Measurements from ENCODE around the gene APOL4.

APOL4 gene

DNA sequence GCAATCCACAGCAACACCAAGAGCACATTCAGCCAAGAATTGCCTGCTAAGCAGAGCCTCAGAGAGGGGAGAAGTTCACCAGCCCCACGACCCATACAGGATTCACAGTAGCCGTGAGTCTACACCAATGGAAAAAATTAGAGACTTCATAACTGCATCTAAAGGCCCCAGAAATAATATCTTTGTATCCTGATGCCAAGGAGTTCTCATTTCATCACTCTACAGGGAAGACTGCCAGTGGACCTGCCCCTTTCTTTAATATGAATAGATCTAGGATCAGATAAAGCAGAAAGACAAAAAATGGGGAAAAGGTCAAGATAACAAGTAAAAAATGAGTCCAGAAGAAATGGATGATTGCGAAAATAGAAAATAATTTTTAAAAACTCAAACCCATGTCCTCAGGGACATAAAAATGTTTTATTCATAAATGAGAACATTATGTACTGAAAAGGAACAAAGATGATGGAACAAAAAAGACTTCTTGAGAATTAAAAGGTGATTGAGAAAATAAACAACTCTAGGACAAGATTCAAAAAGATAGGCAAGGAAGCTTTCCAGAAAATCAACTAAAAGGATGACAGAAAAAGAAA lies 50.5 kb downstream of the APOL4 start:
- DNase-seq = no peak

GRCh38 chr22:36149441-36149840 lies 52.2 kb downstream of the APOL4 start:
- peak; percentile 23 for DNase-seq

- DNase-seq = no peak
Measured at GRCh38 chr22:36148411-36148810, 53.2 kb downstream of the APOL4 start.

DNA sequence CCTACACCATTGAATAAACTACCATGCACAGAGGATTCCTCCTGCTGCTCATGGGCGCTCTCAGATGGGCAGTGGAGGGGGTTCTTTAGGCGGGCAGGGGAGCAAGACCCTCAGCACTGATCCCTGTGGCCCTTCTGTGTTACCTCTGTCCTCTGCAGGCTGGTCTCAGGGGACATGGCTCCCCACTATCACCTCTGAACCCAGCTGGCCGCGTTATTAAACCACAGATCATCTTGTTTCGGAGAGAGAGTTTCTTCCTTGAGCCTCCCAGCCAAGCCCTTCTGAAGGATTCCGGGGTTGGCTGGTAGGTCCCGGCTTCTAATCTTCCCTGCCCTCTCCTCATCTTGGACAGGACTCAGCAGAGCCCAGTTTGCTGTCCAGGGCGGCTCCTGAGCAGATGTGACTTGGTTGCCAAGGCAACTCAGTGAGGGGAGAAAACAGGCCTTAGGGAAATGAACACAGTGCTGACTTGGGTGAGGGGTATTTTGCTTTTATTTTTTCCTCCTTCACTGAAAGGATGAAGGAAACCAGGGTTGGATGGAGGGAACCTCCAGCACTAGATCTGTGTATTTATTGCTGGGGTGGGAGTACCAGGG lies 54.3 kb downstream of the APOL4 start:
- DNase-seq = no peak

- DNase-seq = no peak
Measured at GRCh38 chr22:36145881-36146280, 55.7 kb downstream of the APOL4 start.

- DNase-seq = peak; percentile 51
Measured at GRCh38 chr22:36144886-36145541, 56.6 kb downstream of the APOL4 start.

DNA sequence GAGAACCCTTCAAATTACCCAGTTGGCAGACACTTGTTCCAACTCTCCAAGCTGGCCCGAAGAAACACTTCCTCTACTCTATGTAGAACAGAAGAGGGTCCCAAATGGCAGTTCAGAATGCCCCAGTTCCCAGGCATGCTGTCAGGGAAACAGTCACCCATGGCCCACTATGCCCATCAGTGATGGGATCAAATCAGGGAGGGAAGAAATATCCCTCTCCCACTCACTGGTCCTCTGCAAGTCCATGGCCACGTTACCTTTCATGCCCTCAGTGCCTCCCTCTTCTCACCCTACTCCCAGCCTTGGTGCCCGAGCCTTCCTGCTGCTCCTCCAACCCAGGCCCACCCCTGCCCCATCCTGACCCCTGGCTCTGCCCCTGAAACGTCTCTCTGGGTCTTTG lies 57.7 kb downstream of the APOL4 start:
- no peak for DNase-seq

GRCh38 chr22:36143066-36143815 lies 58.4 kb downstream of the APOL4 start:
- no peak for DNase-seq

DNA sequence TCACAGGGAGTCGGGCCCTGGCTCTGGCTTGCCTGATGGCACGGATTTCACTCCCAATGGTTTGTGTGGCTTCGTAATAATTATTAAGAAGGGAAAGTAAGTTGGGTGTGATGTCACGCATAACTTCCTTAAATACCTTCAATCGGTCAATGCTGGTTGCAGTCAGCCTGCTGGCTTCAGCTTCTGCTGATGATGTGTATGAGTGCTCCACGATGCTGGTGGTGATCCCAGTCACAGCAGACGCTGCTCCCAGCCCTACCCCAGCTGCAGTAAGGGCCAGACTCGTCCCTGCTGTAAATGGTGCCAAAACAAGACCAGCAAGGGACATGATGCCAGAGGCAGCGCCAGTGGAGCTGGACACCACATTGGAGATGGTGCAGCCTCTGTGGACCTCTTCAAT lies 60.1 kb downstream of the APOL4 start:
- no peak for DNase-seq

All from HCEC 1CT (cell line).